Memory B cell (primary cell): ENCODE data around the gene ZBTB18.

ENCODE experiments used
- ATAC-seq: fragments of 150-1000 bp; cut with Tn5 transposase; 2 replicates; pipeline ENCODE4 v1.10.0; 2021; ENCODE audit warnings: low read depth, mild to moderate bottlenecking, moderate library complexity
- DNase-seq, 2 donors: peaks; one replicate each; pipeline ENCODE4 v3.0.0; 2022; ENCODE audit warnings: low spot score in 2 of 2
- H3K27ac Mint-ChIP-seq: one replicate; pipeline ENCODE4 v1.8.0; 2022; ENCODE audit warnings: mild to moderate bottlenecking, moderate library complexity, mixed read lengths
- H3K27me3 Mint-ChIP-seq: one replicate; pipeline ENCODE4 v1.8.0; 2022; ENCODE audit warnings: mixed read lengths
- H3K36me3 Mint-ChIP-seq: one replicate; pipeline ENCODE4 v1.8.0; 2022; ENCODE audit warnings: mild to moderate bottlenecking, mixed read lengths
- H3K4me1 Mint-ChIP-seq: one replicate; pipeline ENCODE4 v1.8.0; 2022; ENCODE audit warnings: mixed read lengths
- H3K4me3 Mint-ChIP-seq: one replicate; pipeline ENCODE4 v1.8.0; 2022; ENCODE audit warnings: mild to moderate bottlenecking, moderate library complexity, mixed read lengths
- H3K9me3 Mint-ChIP-seq: one replicate; pipeline ENCODE4 v1.8.0; 2022; ENCODE audit warnings: mixed read lengths

ZBTB18 gene

GRCh38 chr1:244080343-244080929 is 29.4 kb downstream of the ZBTB18 start:
- Mint-ChIP-seq H3K27ac (no peak overlapping the region), H3K27me3 (peaks cover 17% of the 10 kb centered on the region), H3K4me1 (peaks cover 34% of the 10 kb centered on the region), H3K4me3 (no peak overlapping the region), H3K9me3 (no peaks in the 10 kb centered on the region), H3K36me3 (no peaks in the 10 kb centered on the region)
- ATAC-seq (no peak), DNase-seq (no peak)

GRCh38 chr1:244082969-244083368 is 31.9 kb downstream of the ZBTB18 start:
- H3K4me3 Mint-ChIP-seq = no peak overlapping the region
- ATAC-seq (no peak), DNase-seq (no peak)
- H3K36me3 Mint-ChIP-seq = peaks cover 3% of the 10 kb centered on the region
- H3K9me3 Mint-ChIP-seq = no peaks in the 10 kb centered on the region
- peaks cover 20% of the 10 kb centered on the region for H3K27me3 Mint-ChIP-seq
- no peak overlapping the region for H3K27ac Mint-ChIP-seq
- H3K4me1 Mint-ChIP-seq = peaks cover 21% of the 10 kb centered on the region

- H3K27me3 Mint-ChIP-seq = peaks cover 20% of the 10 kb centered on the region
These were observed 32.4 kb downstream of the ZBTB18 start for GRCh38 chr1:244083383-244083943.

GRCh38 chr1:244084763-244085162 is 33.7 kb downstream of the ZBTB18 start:
- H3K36me3 Mint-ChIP-seq = peaks cover 3% of the 10 kb centered on the region
- ATAC-seq (no peak), DNase-seq (no peak)
- no peaks in the 10 kb centered on the region for H3K9me3 Mint-ChIP-seq
- no peak overlapping the region for H3K27ac Mint-ChIP-seq
- H3K4me1 Mint-ChIP-seq = peaks cover 19% of the 10 kb centered on the region
- peaks cover 20% of the 10 kb centered on the region for H3K27me3 Mint-ChIP-seq
- H3K4me3 Mint-ChIP-seq = no peak overlapping the region

More at GRCh38 chr1:244083383-244083943, 32.4 kb downstream of the ZBTB18 start:
- no peak overlapping the region for H3K27ac Mint-ChIP-seq
- DNase-seq (no peak), ATAC-seq (no peak)
- H3K36me3 Mint-ChIP-seq = peaks cover 3% of the 10 kb centered on the region
- H3K4me1 Mint-ChIP-seq = peaks cover 19% of the 10 kb centered on the region
- no peak overlapping the region for H3K4me3 Mint-ChIP-seq
- H3K9me3 Mint-ChIP-seq = no peaks in the 10 kb centered on the region

GRCh38 chr1:244085891-244086290 is 34.8 kb downstream of the ZBTB18 start:
- no peaks in the 10 kb centered on the region for H3K9me3 Mint-ChIP-seq
- no peak overlapping the region for H3K4me3 Mint-ChIP-seq
- peaks cover 3% of the 10 kb centered on the region for H3K36me3 Mint-ChIP-seq
- peaks cover 19% of the 10 kb centered on the region for H3K4me1 Mint-ChIP-seq
- DNase-seq (no peak), ATAC-seq (no peak)
- H3K27ac Mint-ChIP-seq = no peak overlapping the region
- H3K27me3 Mint-ChIP-seq = peaks cover 20% of the 10 kb centered on the region

- H3K27ac Mint-ChIP-seq = no peak overlapping the region
These were observed 36.0 kb downstream of the ZBTB18 start for GRCh38 chr1:244087021-244087560.

GRCh38 chr1:244087611-244088010 is 36.5 kb downstream of the ZBTB18 start:
- peaks cover 3% of the 10 kb centered on the region for H3K36me3 Mint-ChIP-seq
- H3K27ac Mint-ChIP-seq = no peak overlapping the region
- H3K9me3 Mint-ChIP-seq = no peaks in the 10 kb centered on the region
- H3K4me3 Mint-ChIP-seq = no peak overlapping the region
- no peak for ATAC-seq
- peaks cover 16% of the 10 kb centered on the region for H3K4me1 Mint-ChIP-seq
- peaks cover 12% of the 10 kb centered on the region for H3K27me3 Mint-ChIP-seq
- DNase-seq = no peak

More at GRCh38 chr1:244087021-244087560, 36.0 kb downstream of the ZBTB18 start:
- H3K36me3 Mint-ChIP-seq = peaks cover 3% of the 10 kb centered on the region
- DNase-seq (no peak), ATAC-seq (no peak)
- peaks cover 17% of the 10 kb centered on the region for H3K4me1 Mint-ChIP-seq
- H3K9me3 Mint-ChIP-seq = no peaks in the 10 kb centered on the region
- peaks cover 15% of the 10 kb centered on the region for H3K27me3 Mint-ChIP-seq
- no peak overlapping the region for H3K4me3 Mint-ChIP-seq

GRCh38 chr1:244088161-244088560 is 37.1 kb downstream of the ZBTB18 start:
- ATAC-seq = no peak

GRCh38 chr1:244089561-244089960 is 38.5 kb downstream of the ZBTB18 start:
- Mint-ChIP-seq H3K4me3 (no peak overlapping the region), H3K4me1 (peaks cover 7% of the 10 kb centered on the region), H3K27ac (no peak overlapping the region), H3K36me3 (peaks cover 3% of the 10 kb centered on the region), H3K27me3 (peaks cover 8% of the 10 kb centered on the region), H3K9me3 (no peaks in the 10 kb centered on the region)
- ATAC-seq (no peak), DNase-seq (no peak)

More at GRCh38 chr1:244088161-244088560, 37.1 kb downstream of the ZBTB18 start:
- H3K27ac Mint-ChIP-seq = no peak overlapping the region
- no peaks in the 10 kb centered on the region for H3K9me3 Mint-ChIP-seq
- H3K4me3 Mint-ChIP-seq = no peak overlapping the region
- DNase-seq = no peak
- peaks cover 11% of the 10 kb centered on the region for H3K4me1 Mint-ChIP-seq
- H3K36me3 Mint-ChIP-seq = peaks cover 3% of the 10 kb centered on the region
- peaks cover 9% of the 10 kb centered on the region for H3K27me3 Mint-ChIP-seq

- H3K27ac Mint-ChIP-seq = no peak overlapping the region
- ATAC-seq (no peak), DNase-seq (no peak)
- H3K36me3 Mint-ChIP-seq = peaks cover 3% of the 10 kb centered on the region
- peaks cover 10% of the 10 kb centered on the region for H3K27me3 Mint-ChIP-seq
- H3K4me1 Mint-ChIP-seq = no peaks in the 10 kb centered on the region
- H3K4me3 Mint-ChIP-seq = no peak overlapping the region
- H3K9me3 Mint-ChIP-seq = no peaks in the 10 kb centered on the region
These were observed 39.6 kb downstream of the ZBTB18 start for GRCh38 chr1:244090645-244091044.

GRCh38 chr1:244092293-244092963 is 41.3 kb downstream of the ZBTB18 start:
- H3K27me3 Mint-ChIP-seq = peaks cover 7% of the 10 kb centered on the region
- no peaks in the 10 kb centered on the region for H3K4me1 Mint-ChIP-seq
- no peaks in the 10 kb centered on the region for H3K36me3 Mint-ChIP-seq
- ATAC-seq = no peak
- no peak overlapping the region for H3K27ac Mint-ChIP-seq
- H3K4me3 Mint-ChIP-seq = no peak overlapping the region
- H3K9me3 Mint-ChIP-seq = no peaks in the 10 kb centered on the region
- no peak for DNase-seq

GRCh38 chr1:244092964-244093638 is 42.0 kb downstream of the ZBTB18 start:
- no peak overlapping the region for H3K27ac Mint-ChIP-seq
- no peaks in the 10 kb centered on the region for H3K4me1 Mint-ChIP-seq
- H3K4me3 Mint-ChIP-seq = no peak overlapping the region
- H3K27me3 Mint-ChIP-seq = peaks cover 7% of the 10 kb centered on the region
- no peaks in the 10 kb centered on the region for H3K9me3 Mint-ChIP-seq
- H3K36me3 Mint-ChIP-seq = no peaks in the 10 kb centered on the region
- DNase-seq (no peak), ATAC-seq (no peak)

GRCh38 chr1:244094880-244095528 is 43.9 kb downstream of the ZBTB18 start:
- Mint-ChIP-seq H3K27ac (no peak overlapping the region), H3K4me3 (no peak overlapping the region)

More at GRCh38 chr1:244094880-244095528, 43.9 kb downstream of the ZBTB18 start:
- DNase-seq (no peak), ATAC-seq (no peak)
- Mint-ChIP-seq H3K36me3 (no peaks in the 10 kb centered on the region), H3K27me3 (peaks cover 10% of the 10 kb centered on the region), H3K9me3 (peaks cover 2% of the 10 kb centered on the region), H3K4me1 (no peaks in the 10 kb centered on the region)
